GDM1 (cell line): ENCODE measurements around the gene DDHD1.
A peak's percentile ranks its signal among the peaks of the same experiment; 100 is the strongest.
"Not testable (repeated sequence)": the region's sequence is repeated elsewhere in the genome, so short reads cannot be mapped to it uniquely, and the experiment has no call there.

Experiments
- DNase-seq: peaks from one replicate; lab custom pipeline; 2025; lab: John Stamatoyannopoulos, UW

Gene DDHD1

GRCh38 chr14:53152184-53152886, 788 bp downstream of the DDHD1 start:
- DNase-seq, result peak; percentile 18

DNA sequence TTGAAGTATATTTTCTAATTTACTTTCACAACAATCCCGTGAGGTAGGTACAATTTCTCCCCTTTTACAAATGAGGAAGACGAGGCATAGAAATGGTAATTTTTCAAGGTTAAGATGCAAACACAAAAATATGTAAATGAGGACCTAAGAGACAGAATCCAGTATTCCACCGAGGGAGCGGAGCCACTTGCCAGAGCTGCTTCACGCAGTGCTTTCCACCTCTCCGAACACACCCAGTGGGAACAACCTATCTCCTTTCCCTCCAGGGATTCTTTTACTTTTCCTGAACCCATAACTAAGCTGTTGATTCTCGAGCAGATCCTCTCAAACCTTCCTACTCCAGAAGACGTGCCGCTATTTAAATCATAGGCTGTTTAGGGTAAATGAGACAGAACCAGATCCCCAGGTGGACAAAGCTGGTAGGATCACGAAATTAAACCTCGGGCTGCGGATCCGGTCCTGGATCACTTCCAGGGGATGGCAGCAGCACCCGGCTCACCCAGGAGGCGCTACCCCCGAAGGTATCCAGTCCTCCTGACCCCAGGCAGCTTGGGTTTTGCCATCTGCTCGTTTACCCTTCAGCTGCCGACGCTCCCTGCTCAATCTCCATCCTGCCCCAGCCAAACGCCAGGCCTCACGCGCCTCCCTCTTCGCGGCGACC, 1.5 kb downstream of the DDHD1 start:
- DNase-seq, result no peak

DNA sequence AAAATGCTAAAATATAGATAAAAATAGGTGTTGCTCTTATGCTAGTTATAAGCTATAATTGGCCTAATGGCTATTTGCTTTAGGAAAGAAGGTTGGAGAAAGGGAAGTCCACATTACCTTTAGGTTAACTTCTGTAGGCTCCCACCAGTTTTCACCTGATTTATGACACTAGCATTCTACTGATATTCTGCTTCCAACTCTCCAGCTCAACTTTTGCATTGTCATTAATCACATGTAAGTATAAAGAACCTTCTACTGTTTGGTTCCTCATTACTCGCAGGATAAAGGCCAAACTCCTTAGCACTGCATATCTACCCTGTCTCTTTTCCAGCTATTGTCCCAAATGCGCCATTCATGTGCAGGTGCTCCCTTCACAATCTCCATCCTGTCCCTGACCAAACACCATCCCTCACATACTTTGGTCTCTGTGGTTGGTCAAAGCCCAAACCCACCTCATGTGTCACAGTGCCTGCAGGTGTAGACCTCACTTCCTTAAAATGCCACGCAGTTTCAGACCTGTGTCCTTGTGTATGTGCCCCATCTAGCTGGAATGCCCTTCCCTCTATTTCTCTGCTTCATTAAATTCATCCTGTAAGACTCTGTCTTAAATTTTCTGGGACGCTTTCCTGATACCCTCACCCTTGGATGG, 3.3 kb downstream of the DDHD1 start:
- no peak for DNase-seq

GRCh38 chr14:53148671-53149070, 4.5 kb downstream of the DDHD1 start:
- DNase-seq, result no peak

DNA sequence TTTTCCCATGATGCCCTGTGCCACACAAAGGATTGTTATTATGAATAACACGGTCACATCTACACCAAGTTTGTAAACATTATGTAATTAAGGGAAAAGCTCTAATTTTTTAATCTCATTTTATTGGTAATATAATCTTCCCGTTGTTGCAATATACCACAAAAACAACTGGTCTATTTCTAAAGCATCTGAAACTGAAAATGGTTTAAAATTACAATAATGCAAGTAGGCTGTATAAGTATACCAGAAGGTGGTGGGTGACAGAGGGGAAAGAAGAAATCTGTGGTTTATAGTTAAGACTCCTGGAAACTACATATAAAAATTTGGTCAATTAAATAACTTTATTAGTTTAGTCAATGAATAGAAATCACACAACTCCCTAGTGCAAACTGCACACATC, 5.2 kb downstream of the DDHD1 start:
- no peak for DNase-seq

DNA sequence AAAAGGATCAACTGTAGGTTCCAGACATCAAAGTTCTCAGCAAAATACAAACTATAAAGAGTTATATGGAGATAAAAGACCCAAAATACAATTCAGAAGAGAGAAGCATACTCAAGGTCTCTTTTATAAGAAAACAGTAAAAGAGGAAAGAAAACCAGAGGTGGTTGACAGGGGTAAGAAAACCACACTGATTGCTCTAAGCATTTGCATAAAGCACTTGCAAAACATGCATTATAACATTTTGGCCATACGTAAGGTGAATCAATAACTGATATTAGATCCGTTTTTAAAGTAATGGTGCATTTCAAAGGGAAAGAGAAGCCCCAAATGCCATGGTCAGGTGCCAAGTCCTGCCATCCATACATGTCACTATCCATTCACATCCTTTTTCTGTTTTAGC, 5.9 kb downstream of the DDHD1 start:
- no peak for DNase-seq

- DNase-seq, result no peak
These were observed 6.4 kb downstream of the DDHD1 start for GRCh38 chr14:53146739-53147138.

- no peak for DNase-seq
These were observed 8.9 kb downstream of the DDHD1 start for GRCh38 chr14:53144244-53144643.

DNA sequence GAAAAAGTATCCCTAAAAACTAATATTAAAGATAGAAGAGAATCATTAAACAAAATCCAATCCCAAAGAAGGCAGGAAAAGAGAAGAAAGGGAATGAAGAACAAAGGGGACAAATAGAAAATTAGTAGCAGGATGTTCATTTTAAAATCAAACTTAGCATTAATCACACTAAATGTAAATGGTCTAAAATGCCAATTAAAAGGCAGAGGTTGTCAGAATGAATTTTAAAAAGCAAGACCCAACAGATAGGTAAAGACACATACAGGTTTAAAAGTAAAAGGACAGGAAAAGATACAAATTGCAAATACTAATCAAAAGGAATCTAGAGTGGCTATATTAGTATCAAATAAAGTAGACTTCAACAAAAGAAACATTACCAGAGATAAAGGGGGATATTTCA, 12.5 kb downstream of the DDHD1 start:
- no peak for DNase-seq

GRCh38 chr14:53137568-53138203, 15.4 kb downstream of the DDHD1 start:
- DNase-seq, result no peak

DNA sequence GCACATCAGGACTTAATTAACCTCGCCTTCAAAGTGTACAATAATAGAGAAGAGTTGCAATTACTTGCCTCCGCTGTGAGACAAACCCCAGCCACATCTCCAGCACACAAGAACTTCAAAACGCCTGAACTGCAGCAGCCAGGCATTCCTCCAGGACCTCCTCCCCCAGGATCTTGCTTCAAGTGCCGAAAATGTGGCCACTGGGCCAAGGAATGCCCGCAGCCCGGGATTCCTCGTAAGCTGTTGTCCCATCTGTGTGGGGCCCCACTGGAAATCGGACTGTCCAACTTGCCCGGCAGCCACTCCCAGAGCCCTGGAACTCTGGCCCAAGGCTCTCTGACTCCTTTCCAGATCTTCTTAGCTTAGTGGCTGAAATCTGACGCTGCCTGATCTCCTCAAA, 22.6 kb downstream of the DDHD1 start:
- DNase-seq, result not testable (repeated sequence)

- DNase-seq, result no peak
These were observed 24.7 kb downstream of the DDHD1 start for GRCh38 chr14:53128303-53129028.

GRCh38 chr14:53127832-53128231, 25.3 kb downstream of the DDHD1 start:
- no peak for DNase-seq

- no peak for DNase-seq
These were observed 26.0 kb downstream of the DDHD1 start for GRCh38 chr14:53127151-53127550.

DNA sequence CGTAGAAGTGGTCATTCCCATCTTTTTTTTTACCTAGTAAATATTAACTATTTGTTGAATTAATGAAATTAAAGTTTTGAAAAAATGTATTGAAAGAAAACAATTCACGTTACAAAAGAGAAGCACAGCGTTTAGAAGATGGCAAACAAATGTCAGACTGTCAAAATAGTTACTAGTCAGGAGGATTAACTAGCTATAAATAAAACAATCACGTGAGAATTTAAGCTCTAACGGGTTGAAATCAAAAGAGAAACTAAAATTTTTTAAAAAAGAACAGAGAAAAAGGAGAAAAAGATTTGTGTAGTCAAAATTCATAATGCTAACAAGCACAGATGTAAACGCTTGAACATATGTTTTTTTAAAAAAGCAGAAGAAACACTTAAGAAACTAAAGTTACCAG, 26.4 kb downstream of the DDHD1 start:
- DNase-seq, result no peak

- no peak for DNase-seq
These were observed 28.3 kb downstream of the DDHD1 start for GRCh38 chr14:53124786-53125185.

DNA sequence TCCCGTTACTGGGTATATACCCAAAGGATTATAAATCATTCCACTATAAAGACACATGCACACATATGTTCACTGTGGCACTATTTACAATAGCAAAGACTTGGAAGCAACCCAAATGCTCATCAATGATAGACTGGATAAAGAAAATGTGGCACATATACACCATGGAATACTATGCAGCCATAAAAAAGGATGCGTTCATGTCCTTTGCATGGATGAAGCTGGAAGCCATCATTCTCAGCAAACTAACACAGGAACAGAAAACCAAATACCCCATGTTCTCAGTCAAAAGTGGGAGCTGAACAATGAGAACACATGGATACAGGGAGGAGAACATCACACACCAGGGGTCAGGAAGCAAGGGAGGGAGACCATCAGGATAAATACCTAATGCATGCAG, 31.7 kb downstream of the DDHD1 start:
- DNase-seq, result not testable (repeated sequence)

DNA sequence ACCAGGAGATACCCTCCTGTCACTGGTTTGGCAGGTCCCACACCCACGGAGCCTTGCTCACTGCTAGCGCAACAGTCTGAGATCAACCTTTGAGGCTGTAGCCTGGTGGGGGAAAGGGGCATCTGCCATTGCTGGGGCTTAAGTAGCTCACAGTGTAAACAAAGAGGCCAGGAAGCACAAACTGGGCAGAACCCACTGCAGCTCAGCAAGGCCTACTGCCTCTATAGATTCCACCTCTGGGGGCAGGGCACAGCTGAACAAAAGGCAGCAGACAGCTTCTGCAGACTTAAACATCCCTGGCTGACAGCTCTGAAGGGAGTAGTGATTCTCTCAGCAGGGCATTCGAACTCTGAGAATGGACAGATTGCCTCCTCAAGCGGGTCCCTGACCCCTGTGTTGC, 35.6 kb downstream of the DDHD1 start:
- not testable (repeated sequence) for DNase-seq

GRCh38 chr14:53113989-53114388, 39.1 kb downstream of the DDHD1 start:
- DNase-seq, result no peak

GRCh38 chr14:53110096-53110495, 43.0 kb downstream of the DDHD1 start:
- no peak for DNase-seq

GRCh38 chr14:53109105-53110041, 43.8 kb downstream of the DDHD1 start:
- peak; percentile 68 for DNase-seq
